PC-3 (cell line): ENCODE results near the gene CTCFL. TPM values are rescaled to one million over a fixed set of nuclear protein-coding genes. Genes with fewer than 3 reads are reported as not detected.

Experiments
- ATAC-seq: fragments of 200-7000 bp; cut with Tn5 transposase; 2 replicates; pipeline ENCODE4 v1.9.1; 2020; ENCODE audit warnings: mild to moderate bottlenecking, moderate library complexity
- BruUV-seq: library from RNA; stranded (reverse); fragments of 400-500 nt; replicated peaks from 2 replicates; lab custom pipeline; 2021; lab: Mats Ljungman, UMichigan
- CTCF ChIA-PET: fragments of 300-600 bp; sonication (Branson Sonifier 250); formaldehyde crosslinking; loops from one replicate; lab custom pipeline; 2022; ENCODE audit warnings: antibody characterized with exemption; lab: Charles Lee
- POLR2A ChIA-PET: fragments of 300-600 bp; sonication (Branson Sonifier 250); formaldehyde crosslinking; loops from one replicate; lab custom pipeline; 2022; ENCODE audit warnings: antibody characterized with exemption; ENCODE audit not compliant: unreplicated experiment; lab: Charles Lee
- DNase-seq: peaks from one replicate; pipeline ENCODE4 v3.0.0-alpha.2; 2015
- H2AFZ ChIP-seq: fragments of 300-600 bp; sonication (generic); 2 replicates; pipeline ENCODE4 v1.6.0; 2016; ENCODE audit warnings: antibody characterized with exemption, low read length
- H3F3A ChIP-seq: fragments of 300-600 bp; sonication (generic); one replicate; pipeline ENCODE4 v1.6.0; 2017; ENCODE audit warnings: antibody characterized with exemption, low read length, control low read depth, mild to moderate bottlenecking; ENCODE audit not compliant: unreplicated experiment
- H3K27ac ChIP-seq: fragments of 300-600 bp; sonication (generic); 2 replicates; pipeline ENCODE4 v1.5.1; 2016; ENCODE audit warnings: mild to moderate bottlenecking, low read length
- H3K27me3 ChIP-seq: fragments of 300-600 bp; sonication (generic); 2 replicates; pipeline ENCODE4 v1.6.1; 2016; ENCODE audit warnings: low read length, mixed read lengths
- H3K36me3 ChIP-seq: fragments of 300-600 bp; sonication (generic); 2 replicates; pipeline ENCODE4 v1.6.1; 2016; ENCODE audit warnings: low read depth, mixed run types, low read length, mixed read lengths
- H3K4me1 ChIP-seq: fragments of 300-600 bp; sonication (generic); 2 replicates; pipeline ENCODE4 v1.5.1; 2016; ENCODE audit warnings: low read length; ENCODE audit not compliant: insufficient read depth
- H3K4me2 ChIP-seq: fragments of 300-600 bp; sonication (generic); 2 replicates; pipeline ENCODE4 v1.6.0; 2016; ENCODE audit warnings: low read length
- H3K4me3 ChIP-seq: fragments of 300-600 bp; sonication (generic); 2 replicates; pipeline ENCODE4 v1.5.1; 2016; ENCODE audit warnings: mild to moderate bottlenecking, low read length, mixed read lengths
- H3K79me2 ChIP-seq: fragments of 300-600 bp; sonication (generic); 2 replicates; pipeline ENCODE4 v1.6.1; 2017; ENCODE audit warnings: low read length, mixed read lengths
- H3K9ac ChIP-seq: fragments of 300-600 bp; sonication (generic); 2 replicates; pipeline ENCODE4 v1.6.0; 2016; ENCODE audit warnings: mild to moderate bottlenecking, low read length
- H3K9me2 ChIP-seq: fragments of 300-600 bp; sonication (generic); replicated peaks from 2 replicates; pipeline ENCODE4 v1.6.1; 2016; ENCODE audit warnings: mixed run types, low read length, mixed read lengths
- H3K9me3 ChIP-seq: fragments of 300-600 bp; sonication (generic); 2 replicates; pipeline ENCODE4 v1.6.1; 2016; ENCODE audit warnings: low read length, mixed read lengths
- H4K20me1 ChIP-seq: fragments of 300-600 bp; sonication (generic); 2 replicates; pipeline ENCODE4 v1.6.1; 2016; ENCODE audit warnings: low read length, mixed read lengths
- CTCF ChIP-seq: fragments of 300-600 bp; sonication (generic); conservative IDR thresholded peaks from 2 replicates; pipeline ENCODE4 v1.5.1; 2017; ENCODE audit warnings: antibody characterized with exemption, low read depth, mild to moderate bottlenecking, low read length
- EZH2 ChIP-seq: fragments of 300-600 bp; sonication (generic); IDR thresholded peaks from one replicate; pipeline ENCODE4 v1.6.1; 2017; ENCODE audit warnings: antibody characterized with exemption, mild to moderate bottlenecking, low read length; ENCODE audit not compliant: unreplicated experiment
- EZH2phosphoT487 ChIP-seq: fragments of 300-600 bp; sonication (generic); IDR thresholded peaks from 2 replicates; pipeline ENCODE4 v1.6.1; 2018; ENCODE audit warnings: mild to moderate bottlenecking, antibody characterized with exemption, low read length, borderline replicate concordance
- intact Hi-C: fragments of 100-400 bp; cut with micrococcal nuclease; formaldehyde crosslinking; loops from 2 replicates; pipeline ENCODE4 v1.9.0; 2023
- total RNA-seq: library from RNA; depleted of rRNA; stranded (reverse); fragments of >200 nt; gene quantifications from 2 replicates; pipeline ENCODE4 v1.2.3, GENCODE V29; 2014

Gene CTCFL
- total RNA-seq, 1 experiment from 2014 or later = not detected

GRCh38 chr20:57570145-57570850, 45.4 kb upstream of the CTCFL start:
- intact Hi-C loops = no loop called here
- Histone ChIP-seq H3K9me2 (no peaks in the 10 kb centered on the region), H3K36me3 (no peaks in the 10 kb centered on the region), H3K9me3 (no peaks in the 10 kb centered on the region), H3K4me1 (no peaks in the 10 kb centered on the region), H3F3A (no peaks in the 10 kb centered on the region), H3K9ac (no peak overlapping the region), H3K27me3 (peaks cover 90% of the 10 kb centered on the region), H3K4me2 (no peak overlapping the region), H4K20me1 (no peaks in the 10 kb centered on the region), H3K4me3 (no peak overlapping the region), H3K79me2 (no peaks in the 10 kb centered on the region), H2AFZ (no peak overlapping the region), H3K27ac (no peak overlapping the region)
- no peak for TF ChIP-seq EZH2
- no peak for TF ChIP-seq EZH2phosphoT487
- TF ChIP-seq CTCF = no peak
- DNase-seq (no peak), ATAC-seq (no peak)
- POLR2A ChIA-PET = no interaction called here
- BruUV-seq = no TSS peak
- CTCF ChIA-PET = no interaction called here

GRCh38 chr20:57568960-57569359, 44.0 kb upstream of the CTCFL start:
- H3K36me3 ChIP-seq = no peaks in the 10 kb centered on the region
- no peak overlapping the region for H2AFZ ChIP-seq
- no peak overlapping the region for H3K4me3 ChIP-seq
- no peak overlapping the region for H3K9ac ChIP-seq
- TF ChIP-seq EZH2phosphoT487 (no peak), CTCF (no peak), EZH2 (no peak)
- no peak overlapping the region for H3K4me2 ChIP-seq
- H3K79me2 ChIP-seq = no peaks in the 10 kb centered on the region
- BruUV-seq = no TSS peak
- DNase-seq (no peak), ATAC-seq (no peak)
- no peaks in the 10 kb centered on the region for H3K9me2 ChIP-seq
- CTCF ChIA-PET = no interaction called here
- POLR2A ChIA-PET = no interaction called here
- H3K9me3 ChIP-seq = no peaks in the 10 kb centered on the region
- intact Hi-C loops = no loop called here
- H3K27ac ChIP-seq = no peak overlapping the region
- H4K20me1 ChIP-seq = no peaks in the 10 kb centered on the region
- no peaks in the 10 kb centered on the region for H3F3A ChIP-seq
- no peaks in the 10 kb centered on the region for H3K4me1 ChIP-seq
- peaks cover 90% of the 10 kb centered on the region for H3K27me3 ChIP-seq

- ChIA-PET POLR2A (no interaction called here), CTCF (no interaction called here)
- Histone ChIP-seq H3K4me3 (no peak overlapping the region), H3K79me2 (no peaks in the 10 kb centered on the region), H3K9ac (no peak overlapping the region), H3K27me3 (peaks cover 90% of the 10 kb centered on the region), H3K4me2 (no peak overlapping the region), H3K9me3 (no peaks in the 10 kb centered on the region), H4K20me1 (no peaks in the 10 kb centered on the region), H3K4me1 (no peaks in the 10 kb centered on the region), H2AFZ (no peak overlapping the region), H3F3A (no peaks in the 10 kb centered on the region), H3K36me3 (no peaks in the 10 kb centered on the region), H3K9me2 (no peaks in the 10 kb centered on the region), H3K27ac (no peak overlapping the region)
- no peak for ATAC-seq
- no peak for DNase-seq
- BruUV-seq = no TSS peak
- intact Hi-C loops = no loop called here
- TF ChIP-seq CTCF = no peak
- TF ChIP-seq EZH2 = no peak
- TF ChIP-seq EZH2phosphoT487 = no peak
Measured at GRCh38 chr20:57568088-57568896, 43.4 kb upstream of the CTCFL start.
